Urothelium cell line (cell line): ENCODE measurements around the gene BTNL8.
"Not testable (repeated sequence)": the region's sequence is repeated elsewhere in the genome, so short reads cannot be mapped to it uniquely, and the experiment has no call there.

Experiments
- DNase-seq: peaks from one replicate; pipeline ENCODE4 v3.0.0; 2011; ENCODE audit warnings: low spot score, mixed read lengths
- FAIRE-seq: peaks from 2 replicates; lab custom pipeline; 2011; peaks lifted over from hg19 to GRCh38; lab: Jason Lieb, UNC

The BTNL8 gene

DNA sequence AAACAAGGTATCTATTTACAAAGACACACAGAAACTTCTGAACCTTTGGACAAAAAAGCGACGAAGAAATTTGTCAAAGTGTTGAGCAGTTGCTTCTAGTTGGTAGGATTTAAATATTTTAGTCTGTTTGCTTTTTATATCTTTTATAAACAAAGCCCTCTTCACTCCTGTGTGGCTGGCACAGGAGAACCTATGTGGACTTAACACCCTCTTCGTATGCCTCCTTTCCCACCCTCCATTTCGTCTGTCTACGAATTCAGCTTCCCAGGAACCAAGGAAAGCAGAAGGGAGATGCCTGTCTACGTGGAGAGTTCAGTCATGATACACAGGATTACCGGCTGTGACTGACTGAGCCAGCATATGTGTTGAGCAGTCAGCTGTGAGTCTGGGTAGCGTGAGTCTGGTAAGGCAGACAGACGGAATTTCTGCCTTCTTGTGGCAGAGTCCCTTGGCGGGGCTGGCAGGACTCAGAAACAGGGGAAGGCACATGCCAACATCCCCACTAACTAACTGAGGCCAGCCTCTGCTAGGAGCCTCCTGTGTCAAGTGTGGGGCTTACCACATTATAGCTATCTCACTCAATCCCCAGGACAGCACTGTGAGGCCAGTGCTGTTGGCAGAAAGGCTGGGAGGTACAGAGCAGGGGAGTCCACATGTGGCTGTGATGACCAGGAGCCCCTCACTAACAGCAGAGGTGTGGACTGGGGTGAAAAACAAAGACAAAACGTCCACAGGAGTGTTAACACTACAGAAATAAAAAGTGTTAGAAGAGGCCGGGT lies 24.0 kb upstream of the BTNL8 start:
- no peak for DNase-seq
- FAIRE-seq: peak; percentile 13

DNA sequence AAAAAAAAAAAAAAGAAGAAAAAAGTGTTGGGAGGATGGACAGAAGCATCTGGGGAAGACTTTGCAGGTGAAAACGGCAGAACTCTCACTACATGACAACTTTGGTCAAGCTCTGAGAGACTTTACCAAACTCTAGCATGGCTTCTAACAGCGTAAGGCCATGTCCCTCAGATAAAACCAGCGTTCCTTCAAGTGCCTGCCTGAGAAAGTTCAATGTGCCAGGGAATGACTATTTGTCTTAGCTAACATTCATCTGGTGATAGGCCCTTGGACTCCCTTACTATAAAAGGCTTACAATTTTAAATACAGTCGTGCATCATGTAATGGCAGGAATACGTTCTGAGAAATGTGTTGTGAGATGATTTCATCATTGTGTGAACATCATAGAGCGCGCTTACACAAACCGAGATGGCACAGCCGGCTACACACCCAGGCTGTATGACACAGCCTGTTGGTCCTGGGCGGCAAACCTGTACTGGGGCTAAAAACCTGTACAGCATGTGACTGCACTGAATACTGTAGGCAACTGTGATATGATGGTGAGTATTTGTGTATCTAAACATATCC lies 23.0 kb upstream of the BTNL8 start:
- DNase-seq: no peak

DNA sequence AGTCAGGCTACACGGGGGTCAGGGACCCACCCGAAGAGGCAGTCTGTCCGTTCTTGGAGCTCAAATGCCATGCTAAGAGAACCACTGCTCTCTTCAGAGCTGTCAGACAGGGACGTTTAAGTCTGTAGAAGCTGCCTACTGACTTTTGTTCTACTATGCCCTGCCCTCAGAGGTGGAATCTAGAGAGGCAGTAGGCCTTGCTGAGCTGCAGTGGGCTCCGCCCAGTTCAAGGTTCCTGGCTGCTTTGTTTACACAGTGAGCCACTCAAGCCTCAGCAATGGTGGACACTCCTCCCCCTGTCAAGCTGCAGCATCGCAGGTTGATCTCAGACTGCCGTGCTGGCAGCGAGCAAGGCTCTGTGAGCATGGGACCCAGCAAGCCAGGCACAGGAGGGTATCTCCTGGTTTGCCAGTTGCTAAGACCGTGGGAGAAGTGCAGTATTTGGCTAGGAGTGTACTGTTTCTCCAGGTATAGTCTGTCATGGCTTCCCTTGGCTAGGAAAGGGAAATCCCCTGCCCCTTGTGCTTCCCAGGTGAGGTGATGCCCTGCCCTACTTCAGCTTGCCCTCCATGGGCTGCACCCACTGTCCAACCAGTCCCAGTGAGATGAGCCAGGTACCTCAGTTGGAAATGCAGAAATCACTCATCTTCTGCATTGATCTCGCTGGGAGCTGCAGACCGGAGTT lies 13.0 kb upstream of the BTNL8 start:
- FAIRE-seq, DNase-seq: not testable (repeated sequence)

More for the DNA sequence above, 23.0 kb upstream of the BTNL8 start:
- FAIRE-seq: no peak

DNA sequence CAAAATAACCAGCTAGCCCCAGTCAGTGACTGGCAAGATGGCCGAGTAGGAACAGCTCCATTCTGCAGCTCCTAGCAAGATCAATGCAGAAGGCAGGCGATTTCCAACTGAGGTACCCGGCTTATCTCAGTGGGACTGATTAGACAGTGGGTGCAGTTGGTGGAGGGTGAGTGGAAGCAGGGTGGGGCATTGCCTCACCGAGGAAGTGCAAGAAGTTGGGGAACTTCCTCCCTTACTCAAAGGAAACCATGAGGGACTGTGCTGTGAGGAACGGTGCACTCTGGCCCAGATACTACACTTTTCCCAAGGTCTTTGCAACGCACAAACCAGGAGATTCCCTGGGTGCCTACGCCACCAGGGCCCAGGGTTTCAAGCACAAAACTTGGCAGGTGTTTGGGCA lies 9.6 kb upstream of the BTNL8 start:
- DNase-seq (no peak), FAIRE-seq (no peak)

DNA sequence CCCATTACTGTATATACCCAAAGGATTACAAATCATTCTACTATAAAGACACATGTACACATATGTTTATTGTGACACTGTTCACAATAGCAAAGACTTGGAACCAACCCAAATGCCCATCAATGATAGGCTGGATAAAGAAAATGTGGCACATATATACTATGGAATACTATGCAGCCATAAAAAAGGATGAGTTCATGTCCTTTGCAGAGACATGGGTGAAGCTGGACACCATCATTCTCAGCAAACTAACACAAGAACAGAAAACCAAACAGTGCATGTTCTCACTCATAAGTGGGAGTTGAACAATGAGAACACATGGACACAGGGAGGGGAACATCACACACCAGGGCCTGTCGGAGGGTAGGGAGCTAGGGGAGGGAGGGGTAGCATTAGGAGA lies 3.6 kb upstream of the BTNL8 start:
- not testable (repeated sequence) for FAIRE-seq, DNase-seq

DNA sequence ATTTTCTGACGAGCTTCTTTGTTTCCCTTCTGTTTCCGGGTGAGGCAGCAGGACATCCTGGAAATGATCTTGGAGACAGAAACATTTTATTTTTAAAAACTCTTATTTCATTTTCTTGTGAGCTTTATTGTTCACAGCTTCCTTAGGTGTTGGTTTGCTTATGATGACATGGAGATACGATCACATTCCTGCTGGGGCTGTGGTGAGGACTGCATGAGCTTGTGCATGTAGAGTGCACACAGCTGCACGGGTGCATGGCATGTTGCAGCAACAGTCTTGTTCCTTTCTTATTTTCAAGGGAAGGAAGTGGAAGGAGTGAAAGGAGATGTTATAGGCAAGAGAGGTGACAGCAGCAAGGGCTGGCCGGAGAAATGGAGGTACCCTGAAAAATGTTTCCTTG lies 1.2 kb downstream of the BTNL8 start:
- DNase-seq (no peak), FAIRE-seq (no peak)

DNA sequence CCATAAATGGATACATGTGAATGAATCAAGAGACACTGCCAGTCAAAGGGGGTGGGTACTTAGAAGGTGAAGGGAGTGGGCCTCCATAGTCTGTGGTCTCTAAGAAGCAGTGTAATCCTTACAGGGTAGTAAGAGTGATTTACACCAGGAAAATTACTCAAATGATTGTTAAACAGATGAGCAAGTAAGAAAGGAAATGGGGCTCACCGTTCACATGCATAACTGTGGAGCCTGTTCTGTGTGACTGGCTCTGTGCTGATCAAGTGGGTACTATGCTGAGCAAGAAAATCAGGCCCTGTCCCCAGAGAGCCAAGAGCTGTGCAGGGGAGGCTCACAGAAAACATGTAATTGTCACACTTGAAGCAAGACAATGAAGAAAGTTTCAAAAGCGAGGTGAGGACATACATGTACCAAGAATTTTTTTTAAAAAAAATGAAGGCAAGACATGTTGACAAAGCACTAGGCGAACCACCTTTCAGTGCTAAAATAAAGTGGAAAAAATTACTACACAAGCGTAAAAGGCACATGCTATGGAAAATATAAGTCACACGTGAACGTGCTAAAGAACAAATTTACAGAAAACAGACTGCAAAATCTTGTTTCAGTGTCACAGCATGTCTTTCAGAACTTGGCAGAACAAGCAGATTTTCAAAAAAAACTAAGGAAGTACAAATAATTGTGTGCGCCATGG lies 2.5 kb downstream of the BTNL8 start:
- DNase-seq (no peak), FAIRE-seq (no peak)

DNA sequence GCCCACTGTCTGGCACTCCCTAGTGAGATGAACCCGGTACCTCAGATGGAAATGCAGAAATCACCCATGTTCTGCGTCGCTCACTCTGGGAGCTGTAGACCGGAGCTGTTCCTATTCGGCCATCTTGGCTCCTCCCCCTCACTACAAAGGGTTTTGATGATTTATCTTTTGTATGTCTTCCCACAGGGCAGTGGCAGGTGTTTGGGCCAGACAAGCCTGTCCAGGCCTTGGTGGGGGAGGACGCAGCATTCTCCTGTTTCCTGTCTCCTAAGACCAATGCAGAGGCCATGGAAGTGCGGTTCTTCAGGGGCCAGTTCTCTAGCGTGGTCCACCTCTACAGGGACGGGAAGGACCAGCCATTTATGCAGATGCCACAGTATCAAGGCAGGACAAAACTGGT lies 9.4 kb downstream of the BTNL8 start:
- FAIRE-seq (no peak), DNase-seq (no peak)

DNA sequence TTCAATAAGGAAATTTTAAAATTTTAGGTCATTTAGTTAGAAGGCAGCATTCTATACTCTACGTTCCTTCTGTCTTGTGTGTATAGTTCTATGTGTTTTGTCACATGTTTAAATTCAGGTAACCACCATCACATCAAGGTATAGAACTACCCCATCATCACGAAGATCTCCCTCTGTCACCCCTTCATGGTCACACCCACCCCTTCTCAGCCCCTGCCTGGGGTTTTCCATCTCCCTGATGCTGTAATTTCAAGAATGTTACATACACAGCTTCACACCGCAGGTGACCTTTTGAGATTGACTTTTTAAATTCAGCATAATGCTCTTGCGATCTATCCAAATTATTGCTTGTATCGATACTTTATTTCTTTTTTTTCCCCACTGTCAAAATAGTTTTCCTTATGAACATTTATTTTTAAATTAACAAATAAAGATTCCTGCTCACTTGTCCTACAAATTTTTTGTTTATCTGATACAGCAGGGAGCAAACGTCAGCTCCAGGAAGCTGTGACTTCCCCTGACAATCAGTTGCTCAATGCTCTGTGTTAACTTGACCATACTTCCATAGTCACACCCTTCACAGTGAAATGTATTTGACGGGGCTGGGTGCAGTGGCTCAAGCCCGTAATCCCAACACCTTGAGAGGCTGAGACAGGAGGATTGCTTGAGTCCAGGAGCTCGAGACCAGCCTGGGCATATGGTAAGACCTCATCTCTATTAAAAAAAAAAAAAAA lies 10.2 kb downstream of the BTNL8 start:
- no peak for FAIRE-seq
- DNase-seq: no peak

DNA sequence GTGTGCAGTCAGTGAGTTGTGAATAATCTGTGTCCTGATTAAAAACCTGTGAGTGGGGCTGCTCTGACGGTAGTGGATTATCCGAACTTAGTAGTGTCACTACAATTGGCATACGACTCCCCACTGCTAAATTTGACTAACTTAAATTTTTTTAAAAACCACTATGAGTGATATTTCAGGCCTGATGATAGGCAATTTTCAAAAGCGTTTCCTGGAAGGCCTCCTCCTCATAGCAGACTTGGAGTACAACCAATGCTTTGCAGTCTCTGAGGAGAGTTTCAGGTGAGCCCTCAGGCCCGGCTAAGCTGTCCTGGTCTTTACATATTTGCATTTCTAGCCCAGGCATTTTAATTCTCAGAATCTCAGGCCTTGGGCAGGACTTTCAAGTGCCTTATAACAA lies 10.8 kb downstream of the BTNL8 start:
- DNase-seq (no peak), FAIRE-seq (no peak)

DNA sequence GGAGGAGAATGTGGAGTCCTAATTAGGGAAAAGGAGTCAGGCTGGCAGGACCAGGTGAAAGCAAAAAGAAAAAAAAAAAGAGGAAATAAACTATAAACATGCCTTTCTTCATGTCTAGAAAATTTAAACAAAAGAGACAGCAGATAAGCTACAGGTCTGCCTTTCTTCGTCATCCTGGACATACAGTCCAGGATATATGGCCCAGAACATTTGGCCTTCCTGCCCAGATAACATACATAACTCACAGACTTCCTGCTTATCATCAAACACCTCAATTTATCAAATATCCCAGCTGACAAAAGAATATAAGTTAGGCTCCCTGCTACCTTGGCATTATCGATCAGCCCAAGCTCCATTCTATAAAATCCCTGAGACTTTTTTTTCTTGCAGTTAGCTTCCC lies 11.2 kb downstream of the BTNL8 start:
- FAIRE-seq (no peak), DNase-seq (no peak)

DNA sequence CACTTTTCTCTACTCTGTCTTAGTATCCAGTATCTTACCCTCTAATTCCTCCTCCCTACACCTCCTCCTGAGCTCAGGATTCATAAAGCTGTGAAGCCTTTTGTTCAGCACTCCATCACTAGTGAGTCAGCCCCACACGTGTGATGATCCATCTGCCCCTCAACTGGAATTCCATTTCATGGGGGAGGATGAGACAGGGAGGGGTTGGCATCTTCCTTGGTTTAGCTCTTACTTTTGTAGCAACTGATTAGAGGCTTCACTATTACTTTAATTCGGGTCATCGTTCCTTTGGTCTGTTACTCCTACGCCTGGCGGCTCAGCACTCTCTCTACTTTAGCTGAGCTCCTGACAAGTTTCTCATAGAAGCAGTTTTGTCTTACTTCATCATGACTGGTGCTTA lies 11.8 kb downstream of the BTNL8 start:
- FAIRE-seq: no peak
- peak; percentile 73 for DNase-seq

DNA sequence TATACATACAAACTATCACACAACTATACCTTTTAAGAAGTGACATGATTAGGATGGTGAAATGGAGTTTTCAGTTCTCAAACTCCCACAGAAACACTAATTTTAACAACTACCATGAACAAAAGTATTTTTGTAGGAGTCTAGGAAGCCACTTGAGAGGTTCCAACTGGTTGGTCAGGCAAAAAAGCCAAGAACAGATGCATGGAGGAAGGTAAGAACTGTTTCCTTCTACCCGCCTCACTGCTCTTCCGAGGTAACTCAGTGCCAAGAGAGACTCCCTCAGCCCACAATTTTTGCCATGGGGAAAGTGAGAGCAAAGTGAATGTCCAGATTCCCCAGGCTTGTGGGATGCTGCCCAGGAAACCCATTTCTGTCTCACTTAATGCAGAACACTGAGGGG lies 15.7 kb downstream of the BTNL8 start:
- no peak for FAIRE-seq

DNA sequence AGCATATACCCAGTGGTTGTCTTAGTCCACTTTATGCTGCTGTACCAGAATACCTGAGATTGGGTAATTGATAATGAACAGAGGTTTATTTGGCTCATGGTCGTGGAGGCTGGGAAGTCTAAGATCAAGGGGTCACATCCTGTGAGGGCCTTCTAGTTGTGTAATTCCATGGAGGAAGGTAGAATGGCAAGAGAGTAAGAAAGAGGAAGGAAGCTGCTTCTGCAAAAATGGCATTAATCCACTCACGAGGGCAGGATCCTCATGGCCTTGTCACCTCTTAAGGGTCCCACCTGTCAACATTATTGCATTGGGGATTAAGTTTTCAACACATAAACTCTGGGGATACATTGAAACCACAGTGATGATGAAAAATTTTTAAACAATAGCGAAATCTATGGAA lies 17.0 kb downstream of the BTNL8 start:
- no peak for DNase-seq
- no peak for FAIRE-seq

More for the DNA sequence above, 15.7 kb downstream of the BTNL8 start:
- DNase-seq: no peak

DNA sequence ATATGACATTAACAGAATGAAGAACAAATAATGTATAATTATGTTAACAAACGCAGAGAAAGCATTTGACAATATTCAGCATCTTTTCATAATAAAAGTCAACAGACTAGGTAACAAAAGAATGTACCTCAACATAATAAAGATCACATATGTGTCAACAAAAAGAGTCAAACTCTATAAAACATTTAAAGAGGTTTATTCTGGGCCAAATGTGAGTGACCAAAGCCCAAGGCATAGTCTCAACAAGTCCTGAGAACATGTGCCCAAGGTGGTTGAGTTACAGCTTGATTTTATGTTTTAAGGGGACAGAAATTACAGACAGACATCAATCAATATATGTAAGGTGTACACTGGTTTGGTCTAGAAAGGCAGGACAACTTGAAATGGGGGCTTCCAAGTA lies 19.4 kb downstream of the BTNL8 start:
- FAIRE-seq: no peak
- no peak for DNase-seq

DNA sequence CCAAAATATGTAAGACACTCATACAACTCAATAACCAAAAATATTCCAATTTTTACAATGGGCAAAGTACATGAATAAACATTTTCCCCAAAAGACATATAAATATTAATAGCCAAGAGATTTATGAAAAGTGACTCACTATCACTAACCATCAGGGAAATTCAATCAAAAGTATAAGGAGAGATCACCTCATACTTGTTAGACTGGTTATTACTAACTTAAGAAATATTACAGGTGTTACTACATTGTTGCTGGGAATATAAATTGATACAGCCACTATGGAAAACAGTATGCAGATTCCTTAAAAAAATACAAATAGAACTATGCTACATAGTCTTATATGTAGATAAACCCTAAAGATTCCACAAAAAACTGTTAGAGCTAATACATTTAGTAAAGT lies 21.8 kb downstream of the BTNL8 start:
- DNase-seq: no peak
- FAIRE-seq: no peak

DNA sequence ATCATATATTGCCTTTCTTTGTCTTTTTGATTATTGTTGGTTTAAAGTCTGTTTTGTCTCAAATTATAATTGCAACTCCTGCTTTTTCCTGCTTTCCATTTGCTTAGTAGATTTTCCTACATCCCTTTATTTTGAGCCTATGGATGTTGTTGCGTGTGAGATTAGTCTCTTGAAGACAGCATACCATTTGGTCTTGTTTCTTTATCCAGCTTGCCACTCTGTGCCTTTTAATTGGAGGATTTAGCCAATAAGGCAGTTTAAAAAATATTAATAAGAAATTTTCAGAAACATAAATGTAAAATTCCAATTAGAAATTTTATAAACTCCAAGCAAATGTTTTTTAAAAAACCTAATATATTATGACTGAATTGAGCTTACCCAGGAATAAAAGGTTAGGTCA lies 24.0 kb downstream of the BTNL8 start:
- no peak for DNase-seq
- FAIRE-seq: no peak

DNA sequence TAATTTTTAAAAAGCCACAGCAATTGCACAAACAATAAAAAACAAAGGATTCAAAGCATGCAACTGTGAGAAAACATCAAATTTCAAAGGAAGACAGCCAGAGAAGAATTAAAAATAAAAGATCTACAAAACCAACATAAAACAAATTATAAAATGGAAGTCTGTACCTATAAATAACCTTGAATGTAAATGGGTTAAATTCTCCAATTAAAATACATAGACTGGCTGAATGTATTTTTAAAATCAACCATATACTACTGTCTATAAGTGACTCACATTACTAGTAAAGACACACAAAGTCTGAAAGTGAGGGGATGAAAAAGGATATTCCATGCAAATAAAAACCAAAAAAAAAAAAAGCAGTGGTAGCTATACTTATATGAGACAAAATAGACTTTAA lies 33.7 kb downstream of the BTNL8 start:
- no peak for DNase-seq
- no peak for FAIRE-seq

DNA sequence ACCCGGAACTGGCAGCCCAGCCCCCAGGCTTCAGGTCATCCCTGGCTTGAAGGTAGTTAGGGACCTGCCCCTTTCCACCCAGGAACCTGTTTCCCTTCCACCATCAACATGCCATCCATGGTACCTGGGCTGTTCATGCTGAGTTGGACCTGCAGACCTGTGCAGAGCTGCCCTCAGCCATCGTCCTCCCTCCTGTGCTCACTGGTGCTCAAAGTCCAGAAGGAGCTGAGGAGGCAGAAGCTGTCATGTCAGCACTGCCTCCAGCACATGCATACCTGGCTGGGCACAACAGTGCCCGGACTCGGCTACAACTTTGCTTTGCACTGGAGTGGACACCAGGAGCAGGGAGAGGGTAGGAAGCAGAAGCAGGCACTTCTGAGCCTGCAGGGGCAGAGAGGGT lies 36.2 kb downstream of the BTNL8 start:
- no peak for DNase-seq
- no peak for FAIRE-seq

DNA sequence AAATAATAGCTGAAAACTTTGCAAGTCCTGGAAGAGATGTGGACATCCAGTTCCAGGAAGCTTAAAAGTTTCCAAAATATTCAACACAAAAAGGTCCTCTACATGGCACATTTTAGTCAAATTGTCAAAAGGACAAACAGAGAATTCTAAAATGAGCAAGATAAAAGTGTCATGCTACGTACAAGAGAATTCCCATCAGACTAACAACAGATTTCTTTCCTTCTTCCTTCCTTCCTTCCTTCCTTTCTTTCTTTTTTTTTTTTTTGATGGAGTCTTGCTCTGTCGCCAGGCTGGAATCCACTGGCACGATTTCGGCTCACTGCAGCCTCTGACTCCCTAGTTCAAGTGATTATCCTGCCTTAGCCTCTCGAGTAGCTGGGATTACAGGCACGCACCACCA lies 39.3 kb downstream of the BTNL8 start:
- DNase-seq: no peak
- no peak for FAIRE-seq
